CD14-positive monocyte (primary cell): Measurements from ENCODE around the gene MOV10. TPM values are rescaled to one million over a fixed set of nuclear protein-coding genes. Genes with fewer than 3 reads are reported as not detected.

Source experiments
- DNase-seq, 3 donors: peaks; one replicate each; pipeline ENCODE4 v3.0.0-alpha.2; 2011 to 2022
- H2AFZ ChIP-seq: 2 replicates; pipeline ENCODE4 v1.6.0; 2012; ENCODE audit warnings: mild to moderate bottlenecking, low read depth, low read length, inconsistent platforms; ENCODE audit not compliant: insufficient read depth, poor library complexity, severe bottlenecking
- H3K27ac ChIP-seq, 2 donors: 1 replicate in 1 of 2; 2 replicates in 1 of 2; pipeline ENCODE4 v1.5.1; 2012 to 2013; ENCODE audit warnings: low read length in 2 of 2, control low read depth in 1 of 2, inconsistent platforms in 1 of 2, low read depth in 1 of 2, mild to moderate bottlenecking in 1 of 2
- H3K27me3 ChIP-seq, 2 donors: one replicate each; pipeline versions ENCODE4 v1.6.0 to v1.6.1; 2011 to 2013; ENCODE audit warnings: low read length in 2 of 2; ENCODE audit not compliant: control insufficient read depth in 2 of 2, insufficient read depth in 2 of 2
- H3K36me3 ChIP-seq, 2 donors: replicated peaks in 1 of 2; 1 replicate in 1 of 2; 2 replicates in 1 of 2; pipeline versions ENCODE4 v1.5.1 to v1.6.1; 2012 to 2013; ENCODE audit warnings: low read length in 2 of 2, control low read depth in 1 of 2, inconsistent platforms in 1 of 2, mild to moderate bottlenecking in 1 of 2; ENCODE audit not compliant: insufficient read depth in 2 of 2, control insufficient read depth in 1 of 2
- H3K4me1 ChIP-seq, 2 donors: 1 replicate in 1 of 2; 2 replicates in 1 of 2; pipeline versions ENCODE4 v1.5.1 to v1.6.1; 2012 to 2013; ENCODE audit warnings: low read length in 2 of 2, control low read depth in 1 of 2, inconsistent platforms in 1 of 2, mild to moderate bottlenecking in 1 of 2, moderate library complexity in 1 of 2; ENCODE audit not compliant: insufficient read depth in 2 of 2, control insufficient read depth in 1 of 2
- H3K4me2 ChIP-seq: replicated peaks from 2 replicates; pipeline ENCODE3; 2012; ENCODE audit warnings: low read length, moderate library complexity, mild to moderate bottlenecking; ENCODE audit not compliant: poor library complexity, severe bottlenecking; ENCODE audit errors: extremely low read depth
- H3K4me3 ChIP-seq, 3 experiments: fragments of 200-600 bp in 1 of 3; sonication (generic) in 1 of 3; replicated peaks in 1 of 3; 1 replicate in 2 of 3; 2 replicates in 1 of 3; pipeline ENCODE4 v1.5.1; 2011 to 2013; ENCODE audit warnings: low read length in 3 of 3, mild to moderate bottlenecking in 3 of 3, control low read depth in 2 of 3, low read depth in 2 of 3, inconsistent platforms in 1 of 3, moderate library complexity in 1 of 3
- H3K79me2 ChIP-seq: 2 replicates; pipeline ENCODE4 v1.6.0; 2012; ENCODE audit warnings: mild to moderate bottlenecking, control low read depth, inconsistent platforms, low read length, moderate library complexity; ENCODE audit not compliant: insufficient read depth
- H3K9ac ChIP-seq: 2 replicates; pipeline ENCODE4 v1.6.0; 2017; ENCODE audit warnings: low read length, mild to moderate bottlenecking; ENCODE audit not compliant: insufficient read depth, poor library complexity, severe bottlenecking
- H3K9me3 ChIP-seq, 2 donors: replicated peaks in 1 of 2; 1 replicate in 1 of 2; 2 replicates in 1 of 2; pipeline versions ENCODE4 v1.5.1 to v1.6.1; 2012 to 2013; ENCODE audit warnings: low read length in 2 of 2, control low read depth in 1 of 2; ENCODE audit not compliant: control insufficient read depth in 1 of 2, insufficient read depth in 1 of 2
- H4K20me1 ChIP-seq: 2 replicates; pipeline ENCODE4 v1.6.0; 2012; ENCODE audit warnings: mild to moderate bottlenecking, low read length, control low read depth, moderate library complexity; ENCODE audit not compliant: insufficient read depth
- H3K27ac Mint-ChIP-seq, 7 donors: one replicate each; pipeline ENCODE4 v1.8.0; 2020; ENCODE audit warnings: mild to moderate bottlenecking in 7 of 7, mixed read lengths in 7 of 7, moderate library complexity in 6 of 7, inconsistent platforms in 2 of 7
- H3K27me3 Mint-ChIP-seq, 3 donors: one replicate each; pipeline ENCODE4 v1.8.0; 2021 to 2022; ENCODE audit warnings: low read depth in 3 of 3, mild to moderate bottlenecking in 3 of 3, mixed read lengths in 3 of 3, moderate library complexity in 3 of 3, inconsistent platforms in 1 of 3
- H3K36me3 Mint-ChIP-seq, 2 donors: one replicate each; pipeline ENCODE4 v1.8.0; 2020; ENCODE audit warnings: mixed read lengths in 2 of 2, inconsistent platforms in 1 of 2, mild to moderate bottlenecking in 1 of 2
- H3K4me1 Mint-ChIP-seq: one replicate; pipeline ENCODE4 v1.8.0; 2020; ENCODE audit warnings: mild to moderate bottlenecking, mixed read lengths
- H3K4me3 Mint-ChIP-seq, 2 donors: one replicate each; pipeline ENCODE4 v1.8.0; 2020; ENCODE audit warnings: mild to moderate bottlenecking in 2 of 2, mixed read lengths in 2 of 2, moderate library complexity in 1 of 2
- H3K9me3 Mint-ChIP-seq, 7 donors: one replicate each; pipeline ENCODE4 v1.8.0; 2020 to 2022; ENCODE audit warnings: mixed read lengths in 7 of 7, mild to moderate bottlenecking in 6 of 7, moderate library complexity in 6 of 7, inconsistent platforms in 2 of 7
- CTCF ChIP-seq: fragments of 200-600 bp; IDR thresholded peaks from one replicate; pipeline ENCODE4 v1.8.0; 2022; ENCODE audit warnings: antibody characterized with exemption, mild to moderate bottlenecking
- WGBS: methylation state at CpG from one replicate; pipeline ENCODE4 v1.1.5; 2013; ENCODE audit warnings: missing lambda C conversion rate; ENCODE audit not compliant: insufficient coverage; 5-methylcytosine and 5-hydroxymethylcytosine counted together
- intact Hi-C, 2 donors: fragments of 100-400 bp; cut with micrococcal nuclease; formaldehyde crosslinking; loops; one replicate each; pipeline versions ENCODE4 v1.15.0 to v1.15.1; 2023
- polyA plus RNA-seq, 3 donors: library from polyadenylated mRNA; depleted of rRNA in 1 of 3; unstranded in 2 of 3; stranded (reverse) in 1 of 3; fragments of 300-500 nt in 2 of 3; fragments of >200 nt in 1 of 3; fragmentation: Illumina TruSeq in 2 of 3; gene quantifications; 1 replicate in 2 of 3; 2 replicates in 1 of 3; pipeline ENCODE4 v1.2.3, GENCODE V29; 2012 to 2021

MOV10 gene
- polyA plus RNA-seq, 3 donors = 12.0 to 61.2 (median 13.6) TPM

- no peak for DNase-seq
- H3K9ac ChIP-seq = no peak overlapping the region
- H3K4me2 ChIP-seq = no peak overlapping the region
- 72% methylated on average over 4 of the region's 11 CpGs for WGBS
- TF ChIP-seq CTCF = no peak
- no peaks in the 10 kb centered on the region for H3K79me2 ChIP-seq
- no peak overlapping the region for H3K4me3 Mint-ChIP-seq
- no peaks in the 10 kb centered on the region for H3K36me3 ChIP-seq
- intact Hi-C loops = loop anchor here (5.0 to 10.0 kb wide), 3 partner anchors 243 to 1573 kb away; partner anchors contain the start of gene SLC16A1 (in 1 of the 2)
- H2AFZ ChIP-seq = no peak overlapping the region
- H3K27ac ChIP-seq = no peak overlapping the region
- H3K9me3 Mint-ChIP-seq = peaks cover 0 to 2% (median 0%) of the 10 kb centered on the region in 7 donors
- peaks cover 28% of the 10 kb centered on the region for H3K4me1 Mint-ChIP-seq
- H3K36me3 Mint-ChIP-seq = no peaks in the 10 kb centered on the region
- peaks cover 0 to 18% of the 10 kb centered on the region in 2 donors for H3K27me3 ChIP-seq
- H3K27ac Mint-ChIP-seq = peak overlapping the region in 1 of 7 donors; percentile 41
- no peak overlapping the region for H3K4me3 ChIP-seq
- H3K4me1 ChIP-seq = peaks cover 30 to 38% of the 10 kb centered on the region in 2 donors
- no peaks in the 10 kb centered on the region for H4K20me1 ChIP-seq
- H3K27me3 Mint-ChIP-seq = peaks cover 21 to 53% (median 35%) of the 10 kb centered on the region in 3 donors
- H3K9me3 ChIP-seq = no peaks in the 10 kb centered on the region
Observed at GRCh38 chr1:112711670-112712069, 37.2 kb downstream of the MOV10 start.

GRCh38 chr1:112712191-112712590 is 37.7 kb downstream of the MOV10 start:
- peaks cover 24 to 53% (median 35%) of the 10 kb centered on the region in 3 donors for H3K27me3 Mint-ChIP-seq

More at GRCh38 chr1:112712191-112712590, 37.7 kb downstream of the MOV10 start:
- no peak for DNase-seq
- Mint-ChIP-seq H3K27ac (no peak overlapping the region), H3K36me3 (no peaks in the 10 kb centered on the region), H3K4me1 (peaks cover 28% of the 10 kb centered on the region), H3K4me3 (no peak overlapping the region), H3K9me3 (peaks cover 0 to 2% (median 0%) of the 10 kb centered on the region in 7 donors)
- Histone ChIP-seq H4K20me1 (no peaks in the 10 kb centered on the region), H2AFZ (no peak overlapping the region), H3K9me3 (no peaks in the 10 kb centered on the region), H3K27ac (no peak overlapping the region), H3K4me1 (peaks cover 29 to 33% of the 10 kb centered on the region in 2 donors), H3K9ac (no peak overlapping the region), H3K36me3 (no peaks in the 10 kb centered on the region), H3K27me3 (peaks cover 0 to 20% of the 10 kb centered on the region in 2 donors), H3K4me3 (no peak overlapping the region), H3K79me2 (no peaks in the 10 kb centered on the region), H3K4me2 (no peak overlapping the region)
- intact Hi-C loops = loop anchor here (5.0 to 10.0 kb wide), 3 partner anchors 243 to 1573 kb away; partner anchors contain the start of gene SLC16A1 (in 1 of the 2)
- 100% methylated on average over 3 of the region's 7 CpGs for WGBS
- TF ChIP-seq CTCF = no peak
